Measurements from ENCODE around the gene SNAI3. TPM values are rescaled to one million over a fixed set of nuclear protein-coding genes. Genes with fewer than 3 reads are reported as not detected.
A peak's percentile ranks its signal among the peaks of the same experiment; 100 is the strongest.

Gene SNAI3
- total and polyA plus RNA-seq, 2 experiments from 2014 or later = 10.3 to 19.4 TPM

- Histone ChIP-seq H3K27me3 (ENCODE audit: insufficient read depth) (no peaks in the 10 kb centered on the region), H3K9me2 (ENCODE audit: insufficient read depth) (no peaks in the 10 kb centered on the region), H3K79me2 (replicated peaks; ENCODE audit: insufficient read depth) (peaks cover 23% of the 10 kb centered on the region), H3K36me3 (ENCODE audit: insufficient read depth) (peaks cover 7% of the 10 kb centered on the region), H3K4me2 (no peak overlapping the region), H3K4me1 (ENCODE audit: insufficient read depth) (peaks cover 4% of the 10 kb centered on the region; the same call in 1 of the 2 replicates), H3K4me3 (no peak overlapping the region), H3K27ac (ENCODE audit: low read depth) (no peak overlapping the region), H2AFZ (no peak overlapping the region), H4K20me1 (replicated peaks; ENCODE audit: insufficient read depth) (peaks cover 18% of the 10 kb centered on the region; the same call in 1 of the 2 replicates), H3F3A (replicated peaks; ENCODE audit: low read depth) (0 out of 2 replicates have a peak, but pooled peaks cover 7% of the 10 kb centered on the region)
- Mint-ChIP-seq H3K4me3 (no peak overlapping the region), H3K27me3 (ENCODE audit: insufficient read depth, low read depth, poor library complexity) (peaks cover 2% of the 10 kb centered on the region), H3K27ac (peak overlapping the region; percentile 31; the same call in 1 of the 2 replicates), H3K36me3 (ENCODE audit: low read depth) (peaks cover 17% of the 10 kb centered on the region), H3K4me1 (peaks cover 4% of the 10 kb centered on the region; the same call in 2 of the 3 replicates), H3K9me3 (no peaks in the 10 kb centered on the region)
- DNase-seq (ENCODE audit: low spot score) (no peak), ATAC-seq (no peak)
- no peak for TF ChIP-seq ETS1 (IDR thresholded peaks at IDR 0.05)
- TF ChIP-seq CREB1 (CRISPR knock-in tag; IDR thresholded peaks at IDR 0.05; ENCODE audit: low read depth) = no peak
- TF ChIP-seq ZNF462 (CRISPR knock-in tag; IDR thresholded peaks at IDR 0.05) = no peak
Observed at GRCh38 chr16:88655053-88655732, 31.1 kb downstream of the SNAI3 start.

Measured in GM23338 (cell line).